Cardiac muscle cell (in vitro differentiated cells and primary cell): ENCODE measurements around the gene RAET1G. TPM values are rescaled to one million over a fixed set of nuclear protein-coding genes. Genes with fewer than 3 reads are reported as not detected.

Experiments used
- DNase-seq, 2 donors: peaks; one replicate each; pipeline versions ENCODE4 v3.0.0 to v3.0.0-alpha.2; 2010 to 2017; ENCODE audit warnings: low read depth in 1 of 2, low spot score in 1 of 2
- H3K27ac ChIP-seq: fragments of 200-600 bp; sonication (generic); 2 replicates; pipeline ENCODE4 v1.5.1; 2016
- H3K27me3 ChIP-seq: fragments of 200-600 bp; sonication (generic); 2 replicates; pipeline ENCODE4 v1.6.0; 2016; ENCODE audit warnings: control low read depth
- H3K36me3 ChIP-seq: fragments of 200-600 bp; sonication (generic); 2 replicates; pipeline ENCODE4 v1.5.1; 2016; ENCODE audit warnings: control low read depth
- H3K4me1 ChIP-seq: fragments of 200-600 bp; sonication (generic); 2 replicates; pipeline ENCODE4 v1.8.1; 2017; ENCODE audit warnings: low read depth, mild to moderate bottlenecking, mixed run types
- H3K4me3 ChIP-seq: fragments of 200-600 bp; sonication (generic); 2 replicates; pipeline ENCODE4 v1.5.1; 2016; ENCODE audit warnings: mild to moderate bottlenecking
- H3K9me3 ChIP-seq: fragments of 200-600 bp; sonication (generic); 2 replicates; pipeline ENCODE4 v1.5.1; 2017; ENCODE audit warnings: low read depth, mild to moderate bottlenecking, control low read depth
- polyA plus RNA-seq: library from polyadenylated mRNA; unstranded; fragments of >200 nt; fragmentation: Nextera tagmentation; extraction: Ambion mirVana; gene quantifications from 2 replicates; pipeline ENCODE4 v1.2.1, GENCODE V29; 2016
- total RNA-seq: library from RNA; depleted of rRNA; stranded (reverse); fragments of >200 nt; gene quantifications from 2 replicates; pipeline ENCODE4 v1.2.3, GENCODE V29; 2016
- TF ChIP-seq, protein P1 (sequence below): IDR thresholded peaks from 2 replicates; pipeline ENCODE4 v1.5.1; 2012; ENCODE audit warnings: low read depth, mild to moderate bottlenecking, low read length

RAET1G gene
- total and polyA plus RNA-seq, 2 experiments from 2014 or later, result not detected

DNA sequence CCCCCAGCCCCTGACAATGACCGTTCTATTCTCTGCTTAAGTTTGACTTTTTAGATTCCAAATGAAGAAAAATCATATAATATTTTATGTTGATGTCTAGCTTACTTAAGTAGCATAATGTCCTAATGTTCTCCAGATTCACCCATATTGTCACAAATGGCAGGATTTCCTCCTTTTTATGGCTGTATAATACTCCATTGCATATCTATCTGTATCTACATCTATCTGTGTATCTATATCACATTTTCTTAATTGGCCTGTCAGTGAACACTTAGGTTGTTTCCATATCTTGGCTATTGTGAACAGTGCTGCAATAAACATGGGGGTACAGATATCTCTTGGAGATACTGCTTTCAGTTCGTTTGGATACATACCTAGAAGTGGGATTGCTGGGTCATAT, 51.7 kb downstream of the RAET1G start:
- Histone ChIP-seq H3K4me3 (no peak overlapping the region), H3K27me3 (peaks cover 3% of the 10 kb centered on the region), H3K9me3 (no peaks in the 10 kb centered on the region), H3K36me3 (no peaks in the 10 kb centered on the region), H3K4me1 (no peaks in the 10 kb centered on the region), H3K27ac (no peak overlapping the region)
- TF ChIP-seq, protein P1, sequence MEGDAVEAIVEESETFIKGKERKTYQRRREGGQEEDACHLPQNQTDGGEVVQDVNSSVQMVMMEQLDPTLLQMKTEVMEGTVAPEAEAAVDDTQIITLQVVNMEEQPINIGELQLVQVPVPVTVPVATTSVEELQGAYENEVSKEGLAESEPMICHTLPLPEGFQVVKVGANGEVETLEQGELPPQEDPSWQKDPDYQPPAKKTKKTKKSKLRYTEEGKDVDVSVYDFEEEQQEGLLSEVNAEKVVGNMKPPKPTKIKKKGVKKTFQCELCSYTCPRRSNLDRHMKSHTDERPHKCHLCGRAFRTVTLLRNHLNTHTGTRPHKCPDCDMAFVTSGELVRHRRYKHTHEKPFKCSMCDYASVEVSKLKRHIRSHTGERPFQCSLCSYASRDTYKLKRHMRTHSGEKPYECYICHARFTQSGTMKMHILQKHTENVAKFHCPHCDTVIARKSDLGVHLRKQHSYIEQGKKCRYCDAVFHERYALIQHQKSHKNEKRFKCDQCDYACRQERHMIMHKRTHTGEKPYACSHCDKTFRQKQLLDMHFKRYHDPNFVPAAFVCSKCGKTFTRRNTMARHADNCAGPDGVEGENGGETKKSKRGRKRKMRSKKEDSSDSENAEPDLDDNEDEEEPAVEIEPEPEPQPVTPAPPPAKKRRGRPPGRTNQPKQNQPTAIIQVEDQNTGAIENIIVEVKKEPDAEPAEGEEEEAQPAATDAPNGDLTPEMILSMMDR, result no peak
- DNase-seq, result no peak

DNA sequence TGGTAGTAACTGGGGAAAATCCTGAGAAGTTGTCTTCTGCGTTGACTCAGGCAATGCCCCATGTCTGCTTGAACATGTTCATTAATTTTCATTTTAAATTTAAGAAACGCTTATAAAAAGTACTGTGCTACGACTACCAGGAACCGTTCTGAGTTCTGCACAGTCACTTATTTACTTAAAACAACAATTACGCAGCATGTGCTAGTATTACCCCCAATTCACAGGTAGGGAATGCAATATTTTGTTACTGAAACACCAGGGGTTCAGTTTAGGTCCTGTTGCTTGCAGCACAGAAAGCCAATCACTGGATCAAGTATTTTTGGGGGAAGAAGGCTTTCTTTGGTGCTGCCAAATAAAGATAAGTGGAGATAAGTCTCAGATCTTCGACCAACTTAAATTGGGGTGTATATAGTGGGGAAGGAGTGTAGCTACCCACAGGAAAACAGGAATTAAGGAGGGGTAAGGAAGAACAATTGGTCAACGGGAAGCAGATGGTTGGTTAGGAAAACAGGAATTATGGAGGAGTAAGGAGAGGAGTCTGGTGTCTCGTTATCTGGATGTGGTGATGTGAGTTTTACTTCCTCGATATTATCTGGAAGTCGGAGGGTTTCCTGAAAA, 53.5 kb downstream of the RAET1G start:
- Histone ChIP-seq H3K36me3 (no peaks in the 10 kb centered on the region), H3K27me3 (no peaks in the 10 kb centered on the region), H3K27ac (no peak overlapping the region), H3K4me3 (no peak overlapping the region), H3K4me1 (no peaks in the 10 kb centered on the region), H3K9me3 (no peaks in the 10 kb centered on the region)
- TF ChIP-seq, protein P1, result no peak
- no peak for DNase-seq

DNA sequence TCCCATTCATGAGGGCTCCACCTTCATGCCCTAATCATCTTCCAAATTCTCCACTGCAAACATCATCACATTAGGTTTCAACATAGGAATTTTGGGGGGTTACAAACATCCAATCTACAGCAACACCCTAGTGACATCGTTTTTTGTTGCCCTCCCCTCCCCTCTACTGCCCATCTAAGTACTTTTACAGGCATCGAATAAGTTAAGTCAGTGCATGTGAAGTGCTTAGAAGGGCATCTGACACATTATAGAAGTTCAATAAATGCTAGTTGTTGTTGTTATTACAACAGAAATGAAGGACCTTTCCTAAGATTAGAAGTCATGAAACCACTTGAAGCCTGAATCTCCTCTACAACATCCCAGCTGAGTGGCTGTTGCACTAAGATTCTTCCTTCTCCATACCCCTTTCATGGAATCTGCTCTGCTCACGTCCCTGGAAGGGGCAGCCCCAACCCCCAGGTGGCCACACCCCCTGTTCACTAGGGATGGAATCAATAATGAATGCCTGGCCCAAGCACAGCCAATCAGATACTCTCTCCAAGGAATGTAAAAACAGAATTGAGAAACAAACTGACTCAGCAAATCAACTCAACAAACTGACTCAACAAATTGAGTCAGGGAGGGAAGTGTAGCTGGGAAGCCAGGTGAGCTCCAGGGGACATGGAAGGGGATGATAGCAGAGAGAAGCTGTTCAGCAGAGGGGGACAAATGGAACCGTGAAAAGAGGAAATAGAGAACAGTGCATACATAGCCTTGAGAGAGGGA, 54.9 kb downstream of the RAET1G start:
- TF ChIP-seq, protein P1, result no peak
- Histone ChIP-seq H3K36me3 (no peaks in the 10 kb centered on the region), H3K4me1 (no peaks in the 10 kb centered on the region), H3K27ac (no peak overlapping the region), H3K27me3 (no peaks in the 10 kb centered on the region), H3K9me3 (no peaks in the 10 kb centered on the region), H3K4me3 (no peak overlapping the region)
- no peak for DNase-seq

Other genes starting within 250 kb of the RAET1G start
- 9.9 and 13.2 TPM in 2 replicates for gene LATS1, start 205.0 kb downstream of the RAET1G start, total RNA-seq
- gene LATS1, start 205.0 kb downstream of the RAET1G start, polyA plus RNA-seq, result 7.2 and 11.3 TPM in 2 replicates
- gene NUP43, start 176.6 kb downstream of the RAET1G start, total RNA-seq, result 35.7 and 55.8 TPM in 2 replicates
- gene NUP43, start 176.6 kb downstream of the RAET1G start, polyA plus RNA-seq, result 14.1 and 15.7 TPM in 2 replicates
- gene PCMT1, start 173.4 kb downstream of the RAET1G start, total RNA-seq, result 137 and 197 TPM in 2 replicates
- gene PCMT1, start 173.4 kb downstream of the RAET1G start, polyA plus RNA-seq, result 178 and 189 TPM in 2 replicates
- 11.3 and 11.9 TPM in 2 replicates for gene LRP11, start 58.8 kb downstream of the RAET1G start, total RNA-seq
- 10.8 and 17.7 TPM in 2 replicates for gene LRP11, start 58.8 kb downstream of the RAET1G start, polyA plus RNA-seq
- not detected in 2 replicates for gene RAET1E, start 25.0 kb downstream of the RAET1G start, total RNA-seq
- gene RAET1E, start 25.0 kb downstream of the RAET1G start, polyA plus RNA-seq, result not detected in 2 replicates
- not detected in 2 replicates for gene ULBP2, start 18.9 kb upstream of the RAET1G start, total RNA-seq
- not detected in 2 replicates for gene ULBP2, start 18.9 kb upstream of the RAET1G start, polyA plus RNA-seq
- 0.04 TPM in 1 of 2 replicates, not detected in the other for gene ULBP1, start 40.8 kb upstream of the RAET1G start, total RNA-seq
- gene ULBP1, start 40.8 kb upstream of the RAET1G start, polyA plus RNA-seq, result not detected in 2 replicates
- not detected in 2 replicates for gene RAET1L, start 102.4 kb upstream of the RAET1G start, total RNA-seq
- not detected in 2 replicates for gene RAET1L, start 102.4 kb upstream of the RAET1G start, polyA plus RNA-seq
- gene ULBP3, start 146.0 kb upstream of the RAET1G start, total RNA-seq, result 11.1 and 12.8 TPM in 2 replicates
- 3.4 and 5.8 TPM in 2 replicates for gene ULBP3, start 146.0 kb upstream of the RAET1G start, polyA plus RNA-seq
- 104 and 106 TPM in 2 replicates for gene PPP1R14C, start 219.9 kb upstream of the RAET1G start, total RNA-seq
- gene PPP1R14C, start 219.9 kb upstream of the RAET1G start, polyA plus RNA-seq, result 190 and 273 TPM in 2 replicates